Dedifferentiated amniotic fluid mesenchymal stem cell (primary cell): ENCODE data around the gene CBR3.
A peak's percentile ranks its signal among the peaks of the same experiment; 100 is the strongest.
"Not testable (repeated sequence)": the region's sequence is repeated elsewhere in the genome, so short reads cannot be mapped to it uniquely, and the experiment has no call there.

Source experiments
- DNase-seq: peaks from one replicate; pipeline ENCODE4 v3.0.0-alpha.2; 2016; ENCODE audit errors: extremely low spot score

Gene CBR3

GRCh38 chr21:36120304-36120888, 14.5 kb upstream of the CBR3 start:
- DNase-seq = no peak

GRCh38 chr21:36122977-36123376, 11.9 kb upstream of the CBR3 start:
- DNase-seq = no peak

- DNase-seq = no peak
Measured at GRCh38 chr21:36124395-36124794, 10.5 kb upstream of the CBR3 start.

GRCh38 chr21:36125512-36126207, 9.2 kb upstream of the CBR3 start:
- DNase-seq = no peak

- DNase-seq = no peak
Measured at GRCh38 chr21:36126208-36126565, 8.7 kb upstream of the CBR3 start.

- DNase-seq = no peak
Measured at GRCh38 chr21:36126621-36127110, 8.2 kb upstream of the CBR3 start.

- DNase-seq = no peak
Measured at GRCh38 chr21:36127250-36127904, 7.5 kb upstream of the CBR3 start.

- no peak for DNase-seq
Measured at GRCh38 chr21:36127977-36128376, 6.9 kb upstream of the CBR3 start.

GRCh38 chr21:36129219-36129618, 5.7 kb upstream of the CBR3 start:
- no peak for DNase-seq

GRCh38 chr21:36130414-36130762, 4.5 kb upstream of the CBR3 start:
- not testable (repeated sequence) for DNase-seq

- DNase-seq = not testable (repeated sequence)
Measured at GRCh38 chr21:36130839-36131238, 4.0 kb upstream of the CBR3 start.

GRCh38 chr21:36132696-36133095, 2.2 kb upstream of the CBR3 start:
- DNase-seq = no peak

- peak; percentile 66 for DNase-seq
Measured at GRCh38 chr21:36135391-36136102, 668 bp downstream of the CBR3 start.

GRCh38 chr21:36139791-36140190, 4.9 kb downstream of the CBR3 start:
- not testable (repeated sequence) for DNase-seq

- peak; percentile 58 for DNase-seq
Measured at GRCh38 chr21:36141513-36141925, 6.6 kb downstream of the CBR3 start.

GRCh38 chr21:36144233-36144632, 9.4 kb downstream of the CBR3 start:
- DNase-seq = not testable (repeated sequence)

GRCh38 chr21:36145259-36145658, 10.4 kb downstream of the CBR3 start:
- no peak for DNase-seq

- no peak for DNase-seq
Measured at GRCh38 chr21:36147911-36148310, 13.0 kb downstream of the CBR3 start.

GRCh38 chr21:36148886-36149285, 14.0 kb downstream of the CBR3 start:
- no peak for DNase-seq

- no peak for DNase-seq
Measured at GRCh38 chr21:36149788-36150711, 15.2 kb downstream of the CBR3 start.

- DNase-seq = no peak
Measured at GRCh38 chr21:36155603-36156338, 20.9 kb downstream of the CBR3 start.
